ENCODE results near the gene MMP20. TPM values are rescaled to one million over a fixed set of nuclear protein-coding genes. Genes with fewer than 3 reads are reported as not detected.

The MMP20 gene
- total RNA-seq, 4 donors from 2014 or later: not detected

- WGBS: 43% methylated on average over 2 of the region's 2 CpGs
- H3K4me1 ChIP-seq: no peaks in the 10 kb centered on the region
- TF ChIP-seq POLR2AphosphoS5 (IDR thresholded peaks at IDR 0.05): no peak
- no peak for TF ChIP-seq POLR2A (IDR thresholded peaks at IDR 0.05; ENCODE audit: low read depth)
- TF ChIP-seq EP300 (IDR thresholded peaks at IDR 0.05): no peak
- TF ChIP-seq, protein P1, sequence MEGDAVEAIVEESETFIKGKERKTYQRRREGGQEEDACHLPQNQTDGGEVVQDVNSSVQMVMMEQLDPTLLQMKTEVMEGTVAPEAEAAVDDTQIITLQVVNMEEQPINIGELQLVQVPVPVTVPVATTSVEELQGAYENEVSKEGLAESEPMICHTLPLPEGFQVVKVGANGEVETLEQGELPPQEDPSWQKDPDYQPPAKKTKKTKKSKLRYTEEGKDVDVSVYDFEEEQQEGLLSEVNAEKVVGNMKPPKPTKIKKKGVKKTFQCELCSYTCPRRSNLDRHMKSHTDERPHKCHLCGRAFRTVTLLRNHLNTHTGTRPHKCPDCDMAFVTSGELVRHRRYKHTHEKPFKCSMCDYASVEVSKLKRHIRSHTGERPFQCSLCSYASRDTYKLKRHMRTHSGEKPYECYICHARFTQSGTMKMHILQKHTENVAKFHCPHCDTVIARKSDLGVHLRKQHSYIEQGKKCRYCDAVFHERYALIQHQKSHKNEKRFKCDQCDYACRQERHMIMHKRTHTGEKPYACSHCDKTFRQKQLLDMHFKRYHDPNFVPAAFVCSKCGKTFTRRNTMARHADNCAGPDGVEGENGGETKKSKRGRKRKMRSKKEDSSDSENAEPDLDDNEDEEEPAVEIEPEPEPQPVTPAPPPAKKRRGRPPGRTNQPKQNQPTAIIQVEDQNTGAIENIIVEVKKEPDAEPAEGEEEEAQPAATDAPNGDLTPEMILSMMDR (IDR thresholded peaks at IDR 0.05): no peak
- no peak overlapping the region for H3K27ac ChIP-seq (replicated peaks in 1 of 4)
- H3K27me3 ChIP-seq: no peaks in the 10 kb centered on the region
- intact Hi-C loops (cut with DNase I): no loop called here
- no peaks in the 10 kb centered on the region for H3K36me3 ChIP-seq
- DNase-seq (ENCODE audit: extremely low spot score): no peak
- H3K4me3 ChIP-seq: no peak overlapping the region
- no peaks in the 10 kb centered on the region for H3K9me3 ChIP-seq
Observed at GRCh38 chr11:102573851-102574250, 51.3 kb downstream of the MMP20 start.

- Histone ChIP-seq H3K9me3 (no peaks in the 10 kb centered on the region), H3K4me3 (no peak overlapping the region), H3K36me3 (no peaks in the 10 kb centered on the region), H3K4me1 (no peaks in the 10 kb centered on the region), H3K27me3 (no peaks in the 10 kb centered on the region), H3K27ac (replicated peaks in 1 of 4) (no peak overlapping the region)
- no peak for TF ChIP-seq EP300 (IDR thresholded peaks at IDR 0.05)
- TF ChIP-seq, protein P1 (IDR thresholded peaks at IDR 0.05): no peak
- no peak for TF ChIP-seq POLR2AphosphoS5 (IDR thresholded peaks at IDR 0.05)
- TF ChIP-seq POLR2A (IDR thresholded peaks at IDR 0.05; ENCODE audit: low read depth): no peak
- intact Hi-C loops (cut with DNase I): no loop called here
- no peak for DNase-seq (ENCODE audit: extremely low spot score)
- WGBS: 86% methylated on average over 2 of the region's 2 CpGs
Observed at GRCh38 chr11:102572554-102573220, 52.4 kb downstream of the MMP20 start.

GRCh38 chr11:102568851-102569250 lies 56.3 kb downstream of the MMP20 start:
- no peaks in the 10 kb centered on the region for H3K36me3 ChIP-seq
- WGBS: 68% methylated on average over 2 of the region's 3 CpGs

DNA sequence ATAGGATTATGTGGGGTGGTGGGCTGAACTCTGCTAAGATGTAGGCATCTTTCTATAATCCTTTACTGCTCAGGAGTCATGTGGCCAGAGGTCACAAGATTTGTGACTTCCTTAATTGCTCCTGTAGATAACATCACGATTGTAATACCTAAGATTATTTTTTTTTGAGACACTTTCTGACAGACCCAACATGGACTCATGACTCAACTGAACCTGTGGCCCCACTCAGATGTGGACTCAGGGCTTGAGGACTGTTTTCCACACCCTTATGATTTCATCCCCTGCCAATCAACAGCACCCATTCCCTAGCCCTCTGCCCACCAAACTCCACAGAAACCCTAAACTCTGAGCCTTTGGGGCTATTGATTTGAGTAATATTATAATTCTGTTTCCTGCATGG lies 59.0 kb downstream of the MMP20 start:
- WGBS: 73% methylated on average over 1 of the region's 1 CpG
- Histone ChIP-seq H3K27ac (replicated peaks in 1 of 4) (no peak overlapping the region), H3K9me3 (peaks cover 0 to 5% (median 0%) of the 10 kb centered on the region in 4 donors), H3K36me3 (no peaks in the 10 kb centered on the region), H3K4me3 (no peak overlapping the region), H3K4me1 (peaks cover 0 to 6% (median 0%) of the 10 kb centered on the region in 4 donors), H3K27me3 (no peaks in the 10 kb centered on the region)
- intact Hi-C loops (cut with DNase I): no loop called here
- no peak for DNase-seq (ENCODE audit: extremely low spot score)
- TF ChIP-seq, protein P1 (IDR thresholded peaks at IDR 0.05): no peak
- TF ChIP-seq EP300 (IDR thresholded peaks at IDR 0.05) (no peak), POLR2AphosphoS5 (IDR thresholded peaks at IDR 0.05) (no peak), POLR2A (IDR thresholded peaks at IDR 0.05; ENCODE audit: low read depth) (no peak)

More at GRCh38 chr11:102568851-102569250, 56.3 kb downstream of the MMP20 start:
- intact Hi-C loops (cut with DNase I): no loop called here
- Histone ChIP-seq H3K9me3 (peaks cover 0 to 5% (median 0%) of the 10 kb centered on the region in 4 donors), H3K27me3 (no peaks in the 10 kb centered on the region), H3K4me3 (no peak overlapping the region), H3K4me1 (no peaks in the 10 kb centered on the region), H3K27ac (replicated peaks in 1 of 4) (no peak overlapping the region)
- TF ChIP-seq EP300 (IDR thresholded peaks at IDR 0.05): no peak
- no peak for TF ChIP-seq POLR2A (IDR thresholded peaks at IDR 0.05; ENCODE audit: low read depth)
- TF ChIP-seq, protein P1 (IDR thresholded peaks at IDR 0.05): no peak
- TF ChIP-seq POLR2AphosphoS5 (IDR thresholded peaks at IDR 0.05): no peak
- no peak for DNase-seq (ENCODE audit: extremely low spot score)

Data from esophagus muscularis mucosa (tissue), 4 donors.